WTC11 (cell line): ENCODE measurements around the gene MTA3.
A peak's percentile ranks its signal among the peaks of the same experiment; 100 is the strongest.

Source experiments
- CDX4 ChIP-seq: fragments of 250-450 bp; sonication (Bioruptor Pico); IDR thresholded peaks from 2 replicates; pipeline ENCODE4 v1.9.0; 2021; ENCODE audit warnings: moderate library complexity, mild to moderate bottlenecking, inconsistent platforms, borderline replicate concordance
- CTCF ChIP-seq: fragments of 200-600 bp; IDR thresholded peaks from 2 replicates; pipeline ENCODE4 v1.8.0; 2022; ENCODE audit warnings: antibody characterized with exemption
- ESRRA ChIP-seq: sonication (generic); formaldehyde crosslinking; IDR thresholded peaks from 2 replicates; pipeline ENCODE4 v1.8.1; 2022; ENCODE audit warnings: mild to moderate bottlenecking, missing genetic modification reagents, borderline replicate concordance
- NFYB ChIP-seq: sonication (generic); formaldehyde crosslinking; conservative IDR thresholded peaks from 2 replicates; pipeline ENCODE4 v1.8.0; 2022; ENCODE audit warnings: low read depth, missing genetic modification reagents
- NR1H2 ChIP-seq: sonication (generic); formaldehyde crosslinking; IDR thresholded peaks from 2 replicates; pipeline ENCODE4 v1.9.0; 2021; ENCODE audit warnings: mild to moderate bottlenecking, moderate library complexity, missing genetic modification reagents
- OVOL2 ChIP-seq: fragments of 250-450 bp; sonication (Bioruptor Pico); IDR thresholded peaks from 2 replicates; pipeline ENCODE4 v1.9.0; 2021; ENCODE audit warnings: mild to moderate bottlenecking, borderline replicate concordance
- ZNF121 ChIP-seq: sonication (generic); formaldehyde crosslinking; IDR thresholded peaks from 2 replicates; pipeline ENCODE4 v1.8.0; 2023; ENCODE audit warnings: missing genetic modification reagents
- TF ChIP-seq, protein P1 (sequence below): sonication (generic); formaldehyde crosslinking; IDR thresholded peaks from 2 replicates; pipeline ENCODE4 v1.8.0; 2023; ENCODE audit warnings: mild to moderate bottlenecking, missing genetic modification reagents
- TF ChIP-seq, protein P2 (sequence below): sonication (generic); formaldehyde crosslinking; IDR thresholded peaks from 2 replicates; pipeline ENCODE4 v1.8.1; 2023; ENCODE audit warnings: mild to moderate bottlenecking, missing genetic modification reagents, moderate library complexity
- TF ChIP-seq, protein P3 (sequence below): sonication (generic); formaldehyde crosslinking; IDR thresholded peaks from 2 replicates; pipeline ENCODE4 v1.8.0; 2022; ENCODE audit warnings: mild to moderate bottlenecking, missing genetic modification reagents

- peak; percentile 34; the same call in 1 of the 2 replicates for TF ChIP-seq ZNF121 (CRISPR knock-in tag)
- no peak for TF ChIP-seq CTCF
- TF ChIP-seq, protein P1, sequence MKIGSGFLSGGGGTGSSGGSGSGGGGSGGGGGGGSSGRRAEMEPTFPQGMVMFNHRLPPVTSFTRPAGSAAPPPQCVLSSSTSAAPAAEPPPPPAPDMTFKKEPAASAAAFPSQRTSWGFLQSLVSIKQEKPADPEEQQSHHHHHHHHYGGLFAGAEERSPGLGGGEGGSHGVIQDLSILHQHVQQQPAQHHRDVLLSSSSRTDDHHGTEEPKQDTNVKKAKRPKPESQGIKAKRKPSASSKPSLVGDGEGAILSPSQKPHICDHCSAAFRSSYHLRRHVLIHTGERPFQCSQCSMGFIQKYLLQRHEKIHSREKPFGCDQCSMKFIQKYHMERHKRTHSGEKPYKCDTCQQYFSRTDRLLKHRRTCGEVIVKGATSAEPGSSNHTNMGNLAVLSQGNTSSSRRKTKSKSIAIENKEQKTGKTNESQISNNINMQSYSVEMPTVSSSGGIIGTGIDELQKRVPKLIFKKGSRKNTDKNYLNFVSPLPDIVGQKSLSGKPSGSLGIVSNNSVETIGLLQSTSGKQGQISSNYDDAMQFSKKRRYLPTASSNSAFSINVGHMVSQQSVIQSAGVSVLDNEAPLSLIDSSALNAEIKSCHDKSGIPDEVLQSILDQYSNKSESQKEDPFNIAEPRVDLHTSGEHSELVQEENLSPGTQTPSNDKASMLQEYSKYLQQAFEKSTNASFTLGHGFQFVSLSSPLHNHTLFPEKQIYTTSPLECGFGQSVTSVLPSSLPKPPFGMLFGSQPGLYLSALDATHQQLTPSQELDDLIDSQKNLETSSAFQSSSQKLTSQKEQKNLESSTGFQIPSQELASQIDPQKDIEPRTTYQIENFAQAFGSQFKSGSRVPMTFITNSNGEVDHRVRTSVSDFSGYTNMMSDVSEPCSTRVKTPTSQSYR (CRISPR knock-in tag) = no peak
- TF ChIP-seq ESRRA (CRISPR knock-in tag) = no peak
- TF ChIP-seq CDX4 (CRISPR knock-in tag) = no peak
- TF ChIP-seq NFYB (CRISPR knock-in tag) = no peak
- TF ChIP-seq OVOL2 (CRISPR knock-in tag) = no peak
- TF ChIP-seq, protein P2, sequence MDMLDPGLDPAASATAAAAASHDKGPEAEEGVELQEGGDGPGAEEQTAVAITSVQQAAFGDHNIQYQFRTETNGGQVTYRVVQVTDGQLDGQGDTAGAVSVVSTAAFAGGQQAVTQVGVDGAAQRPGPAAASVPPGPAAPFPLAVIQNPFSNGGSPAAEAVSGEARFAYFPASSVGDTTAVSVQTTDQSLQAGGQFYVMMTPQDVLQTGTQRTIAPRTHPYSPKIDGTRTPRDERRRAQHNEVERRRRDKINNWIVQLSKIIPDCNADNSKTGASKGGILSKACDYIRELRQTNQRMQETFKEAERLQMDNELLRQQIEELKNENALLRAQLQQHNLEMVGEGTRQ (CRISPR knock-in tag) = no peak
- TF ChIP-seq, protein P3, sequence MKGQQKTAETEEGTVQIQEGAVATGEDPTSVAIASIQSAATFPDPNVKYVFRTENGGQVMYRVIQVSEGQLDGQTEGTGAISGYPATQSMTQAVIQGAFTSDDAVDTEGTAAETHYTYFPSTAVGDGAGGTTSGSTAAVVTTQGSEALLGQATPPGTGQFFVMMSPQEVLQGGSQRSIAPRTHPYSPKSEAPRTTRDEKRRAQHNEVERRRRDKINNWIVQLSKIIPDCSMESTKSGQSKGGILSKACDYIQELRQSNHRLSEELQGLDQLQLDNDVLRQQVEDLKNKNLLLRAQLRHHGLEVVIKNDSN (CRISPR knock-in tag) = no peak
- no peak for TF ChIP-seq NR1H2 (CRISPR knock-in tag)
Observed at GRCh38 chr2:42638080-42638784, 69.8 kb downstream of the MTA3 start.
